Caco-2 (cell line): ENCODE data around the gene STAM. TPM values are rescaled to one million over a fixed set of nuclear protein-coding genes. Genes with fewer than 3 reads are reported as not detected.

Experiments
- BruUV-seq: library from RNA; stranded (reverse); fragments of 400-500 nt; replicated peaks from 2 replicates; lab custom pipeline; 2021; lab: Mats Ljungman, UMichigan
- CTCF ChIA-PET: fragments of 300-600 bp; sonication (Branson Sonifier 250); formaldehyde crosslinking; loops from one replicate; lab custom pipeline; 2022; ENCODE audit warnings: antibody characterized with exemption; lab: Charles Lee
- POLR2A ChIA-PET: fragments of 300-600 bp; sonication (Branson Sonifier 250); formaldehyde crosslinking; loops from one replicate; lab custom pipeline; 2022; ENCODE audit warnings: antibody characterized with exemption; lab: Charles Lee
- DNase-seq, 2 experiments: peaks; one replicate each; pipeline versions ENCODE4 v3.0.0 to v3.0.0-alpha.2; 2020 to 2022
- H3K27me3 ChIP-seq: replicated peaks from 2 replicates; pipeline ENCODE4 v1.6.0; 2011; ENCODE audit warnings: low read length; ENCODE audit not compliant: control insufficient read depth, insufficient read depth
- H3K36me3 ChIP-seq: 2 replicates; pipeline ENCODE4 v1.5.1; 2011; ENCODE audit warnings: low read length; ENCODE audit not compliant: control insufficient read depth, insufficient read depth
- H3K4me1 ChIP-seq: fragments of 250-450 bp; sonication (Bioruptor Pico); 2 replicates; pipeline ENCODE4 v1.5.1; 2020; ENCODE audit warnings: mild to moderate bottlenecking
- H3K4me3 ChIP-seq: 2 replicates; pipeline ENCODE4 v1.5.1; 2011; ENCODE audit warnings: low read depth, mild to moderate bottlenecking, control low read depth, low read length
- H3K9me3 ChIP-seq: fragments of 250-450 bp; sonication (Bioruptor Pico); 2 replicates; pipeline ENCODE4 v1.5.1; 2020; ENCODE audit warnings: mild to moderate bottlenecking, moderate library complexity
- H3K27ac Mint-ChIP-seq: one replicate; pipeline ENCODE4 v1.8.0; 2022; ENCODE audit warnings: mixed read lengths; ENCODE audit not compliant: unreplicated experiment
- H3K27me3 Mint-ChIP-seq: one replicate; pipeline ENCODE4 v1.8.0; 2022; ENCODE audit warnings: mixed read lengths; ENCODE audit not compliant: insufficient read depth, unreplicated experiment
- H3K36me3 Mint-ChIP-seq: one replicate; pipeline ENCODE4 v1.8.0; 2022; ENCODE audit warnings: mild to moderate bottlenecking, mixed read lengths; ENCODE audit not compliant: insufficient read depth, unreplicated experiment
- H3K4me1 Mint-ChIP-seq: one replicate; pipeline ENCODE4 v1.8.0; 2022; ENCODE audit warnings: low read depth, mixed read lengths; ENCODE audit not compliant: unreplicated experiment
- H3K4me3 Mint-ChIP-seq: one replicate; pipeline ENCODE4 v1.8.0; 2022; ENCODE audit warnings: mild to moderate bottlenecking, moderate library complexity, mixed read lengths; ENCODE audit not compliant: unreplicated experiment
- H3K9me3 Mint-ChIP-seq: one replicate; pipeline ENCODE4 v1.8.0; 2022; ENCODE audit warnings: mixed read lengths; ENCODE audit not compliant: unreplicated experiment
- intact Hi-C: fragments of 100-400 bp; cut with micrococcal nuclease; formaldehyde crosslinking; loops from one replicate; pipeline ENCODE4 v1.10.0; 2022; ENCODE audit not compliant: unreplicated experiment
- total RNA-seq: library from RNA; stranded (reverse); gene quantifications from 2 replicates; pipeline ENCODE4 v1.2.3, GENCODE V29; 2022
- TF ChIP-seq, protein P1 (sequence below), 2 experiments: fragments of 200-600 bp in 1 of 2; IDR thresholded peaks; 1 replicate in 1 of 2; 2 replicates in 1 of 2; pipeline versions ENCODE4 v1.5.1 to v1.8.0; 2011 to 2022; ENCODE audit warnings: antibody characterized with exemption in 1 of 2, control low read depth in 1 of 2, inconsistent platforms in 1 of 2, low read depth in 1 of 2, low read length in 1 of 2, mild to moderate bottlenecking in 1 of 2, moderate library complexity in 1 of 2; ENCODE audit not compliant: insufficient read depth in 1 of 2, severe bottlenecking in 1 of 2, unreplicated experiment in 1 of 2

The STAM gene
- total RNA-seq, 1 experiment from 2014 or later, result 51.9 TPM

DNA sequence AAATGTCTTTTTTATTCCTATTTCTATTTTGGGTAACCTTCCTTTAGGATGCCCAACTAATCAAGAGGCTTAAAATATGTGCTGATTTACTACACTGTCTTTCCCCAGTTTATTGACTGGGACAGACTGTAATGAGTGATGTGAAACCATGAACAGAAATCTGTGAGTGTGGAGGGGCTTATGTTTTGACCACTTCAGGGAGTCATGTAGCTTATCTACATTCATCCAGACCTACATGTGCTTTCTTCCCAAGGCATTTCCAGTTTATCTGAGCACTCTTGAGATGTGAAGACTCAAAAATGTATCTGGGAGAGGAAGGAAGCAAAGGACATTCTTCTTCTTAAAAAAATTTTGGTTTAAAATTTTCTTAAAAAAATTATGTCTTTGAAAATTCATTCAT lies 45.2 kb downstream of the STAM start:
- no peak overlapping the region for H3K4me3 ChIP-seq
- no peaks in the 10 kb centered on the region for H3K4me1 ChIP-seq
- H3K4me1 Mint-ChIP-seq, result peaks cover under 1% of the 10 kb centered on the region
- H3K36me3 ChIP-seq, result no peaks in the 10 kb centered on the region
- intact Hi-C loops, result no loop called here
- no TSS peak for BruUV-seq
- H3K27me3 ChIP-seq, result no peaks in the 10 kb centered on the region
- no peak overlapping the region for H3K4me3 Mint-ChIP-seq
- no peak for DNase-seq
- CTCF ChIA-PET, result no interaction called here
- H3K9me3 Mint-ChIP-seq, result no peaks in the 10 kb centered on the region
- TF ChIP-seq, protein P1, sequence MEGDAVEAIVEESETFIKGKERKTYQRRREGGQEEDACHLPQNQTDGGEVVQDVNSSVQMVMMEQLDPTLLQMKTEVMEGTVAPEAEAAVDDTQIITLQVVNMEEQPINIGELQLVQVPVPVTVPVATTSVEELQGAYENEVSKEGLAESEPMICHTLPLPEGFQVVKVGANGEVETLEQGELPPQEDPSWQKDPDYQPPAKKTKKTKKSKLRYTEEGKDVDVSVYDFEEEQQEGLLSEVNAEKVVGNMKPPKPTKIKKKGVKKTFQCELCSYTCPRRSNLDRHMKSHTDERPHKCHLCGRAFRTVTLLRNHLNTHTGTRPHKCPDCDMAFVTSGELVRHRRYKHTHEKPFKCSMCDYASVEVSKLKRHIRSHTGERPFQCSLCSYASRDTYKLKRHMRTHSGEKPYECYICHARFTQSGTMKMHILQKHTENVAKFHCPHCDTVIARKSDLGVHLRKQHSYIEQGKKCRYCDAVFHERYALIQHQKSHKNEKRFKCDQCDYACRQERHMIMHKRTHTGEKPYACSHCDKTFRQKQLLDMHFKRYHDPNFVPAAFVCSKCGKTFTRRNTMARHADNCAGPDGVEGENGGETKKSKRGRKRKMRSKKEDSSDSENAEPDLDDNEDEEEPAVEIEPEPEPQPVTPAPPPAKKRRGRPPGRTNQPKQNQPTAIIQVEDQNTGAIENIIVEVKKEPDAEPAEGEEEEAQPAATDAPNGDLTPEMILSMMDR (IDR thresholded peaks at IDR 0.05; ENCODE audit: insufficient read depth in 1 of 2, low read depth in 1 of 2, low read length in 1 of 2, severe bottlenecking in 1 of 2, unreplicated experiment in 1 of 2), result no peak
- no peak overlapping the region for H3K27ac Mint-ChIP-seq
- no peaks in the 10 kb centered on the region for H3K27me3 Mint-ChIP-seq
- H3K36me3 Mint-ChIP-seq, result peaks cover 14% of the 10 kb centered on the region
- POLR2A ChIA-PET, result no interaction called here
- H3K9me3 ChIP-seq, result no peaks in the 10 kb centered on the region

DNA sequence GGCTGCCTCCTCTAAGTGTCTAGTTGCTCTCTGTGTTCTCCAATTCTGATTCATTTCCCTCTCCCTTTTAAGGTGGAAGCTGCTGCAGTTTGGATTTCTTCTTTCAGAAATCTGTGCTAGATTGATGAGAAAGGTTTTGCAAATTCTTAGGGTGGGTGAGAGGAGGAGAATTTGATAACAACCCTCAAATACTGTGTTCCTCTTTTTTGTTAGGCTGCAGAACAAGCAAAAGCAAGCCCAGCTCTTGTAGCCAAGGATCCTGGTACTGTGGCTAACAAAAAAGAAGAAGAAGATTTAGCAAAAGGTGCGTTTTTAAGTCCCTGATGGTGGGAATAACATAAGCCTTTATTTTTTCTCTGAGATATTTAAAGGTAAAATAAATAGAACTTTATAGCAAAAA lies 49.1 kb downstream of the STAM start:
- 0 out of 2 replicates have a peak, but pooled peaks cover 2% of the 10 kb centered on the region for H3K36me3 ChIP-seq

DNA sequence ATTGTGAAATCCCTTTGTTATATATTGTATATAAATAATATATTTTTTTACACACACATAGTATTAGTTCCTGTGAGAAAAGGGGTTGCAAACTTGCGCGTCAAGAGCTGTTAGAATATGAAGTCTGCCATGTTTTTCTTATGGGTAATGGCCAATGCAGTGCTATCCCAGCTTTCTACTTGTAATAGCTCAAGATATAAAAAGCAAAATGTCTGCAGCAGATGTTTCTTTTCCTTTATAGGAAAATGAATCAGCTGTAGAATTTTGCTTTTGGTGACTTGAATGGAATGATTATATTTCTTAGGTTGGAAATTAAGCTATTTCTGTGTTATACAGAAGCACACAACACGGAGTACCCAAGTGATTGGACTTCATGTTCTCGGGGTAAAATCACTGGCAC lies 54.7 kb downstream of the STAM start:
- Histone ChIP-seq H3K4me1 (no peaks in the 10 kb centered on the region), H3K36me3 (0 out of 2 replicates have a peak, but pooled peaks cover 2% of the 10 kb centered on the region), H3K4me3 (no peak overlapping the region), H3K9me3 (no peaks in the 10 kb centered on the region), H3K27me3 (no peaks in the 10 kb centered on the region)
- no peaks in the 10 kb centered on the region for H3K27me3 Mint-ChIP-seq
- TF ChIP-seq, protein P1 (IDR thresholded peaks at IDR 0.05; ENCODE audit: insufficient read depth in 1 of 2, low read depth in 1 of 2, low read length in 1 of 2, severe bottlenecking in 1 of 2, unreplicated experiment in 1 of 2), result no peak
- ChIA-PET POLR2A (no interaction called here), CTCF (interaction anchor here (0.8 kb wide), 1 partner anchor 88 kb away, joined by 4 read pairs; no protein-coding TSS in a partner anchor)
- no peak overlapping the region for H3K27ac Mint-ChIP-seq
- intact Hi-C loops, result no loop called here
- no peaks in the 10 kb centered on the region for H3K9me3 Mint-ChIP-seq
- H3K4me3 Mint-ChIP-seq, result no peak overlapping the region
- no peak for DNase-seq
- peaks cover 59% of the 10 kb centered on the region for H3K36me3 Mint-ChIP-seq
- H3K4me1 Mint-ChIP-seq, result no peaks in the 10 kb centered on the region
- no TSS peak for BruUV-seq

More for the DNA sequence above, 49.1 kb downstream of the STAM start:
- Mint-ChIP-seq H3K27ac (no peak overlapping the region), H3K9me3 (no peaks in the 10 kb centered on the region), H3K27me3 (no peaks in the 10 kb centered on the region), H3K4me1 (no peaks in the 10 kb centered on the region), H3K36me3 (peaks cover 39% of the 10 kb centered on the region), H3K4me3 (no peak overlapping the region)
- Histone ChIP-seq H3K27me3 (no peaks in the 10 kb centered on the region), H3K4me1 (no peaks in the 10 kb centered on the region), H3K9me3 (no peaks in the 10 kb centered on the region), H3K4me3 (no peak overlapping the region)
- no TSS peak for BruUV-seq
- POLR2A ChIA-PET, result no interaction called here
- CTCF ChIA-PET, result no interaction called here
- DNase-seq, result no peak
- TF ChIP-seq, protein P1 (IDR thresholded peaks at IDR 0.05; ENCODE audit: insufficient read depth in 1 of 2, low read depth in 1 of 2, low read length in 1 of 2, severe bottlenecking in 1 of 2, unreplicated experiment in 1 of 2), result no peak
- intact Hi-C loops, result no loop called here
